ENCODE measurements around the gene DOCK4.
"Not testable (repeated sequence)": the region's sequence is repeated elsewhere in the genome, so short reads cannot be mapped to it uniquely, and the experiment has no call there.

DNA sequence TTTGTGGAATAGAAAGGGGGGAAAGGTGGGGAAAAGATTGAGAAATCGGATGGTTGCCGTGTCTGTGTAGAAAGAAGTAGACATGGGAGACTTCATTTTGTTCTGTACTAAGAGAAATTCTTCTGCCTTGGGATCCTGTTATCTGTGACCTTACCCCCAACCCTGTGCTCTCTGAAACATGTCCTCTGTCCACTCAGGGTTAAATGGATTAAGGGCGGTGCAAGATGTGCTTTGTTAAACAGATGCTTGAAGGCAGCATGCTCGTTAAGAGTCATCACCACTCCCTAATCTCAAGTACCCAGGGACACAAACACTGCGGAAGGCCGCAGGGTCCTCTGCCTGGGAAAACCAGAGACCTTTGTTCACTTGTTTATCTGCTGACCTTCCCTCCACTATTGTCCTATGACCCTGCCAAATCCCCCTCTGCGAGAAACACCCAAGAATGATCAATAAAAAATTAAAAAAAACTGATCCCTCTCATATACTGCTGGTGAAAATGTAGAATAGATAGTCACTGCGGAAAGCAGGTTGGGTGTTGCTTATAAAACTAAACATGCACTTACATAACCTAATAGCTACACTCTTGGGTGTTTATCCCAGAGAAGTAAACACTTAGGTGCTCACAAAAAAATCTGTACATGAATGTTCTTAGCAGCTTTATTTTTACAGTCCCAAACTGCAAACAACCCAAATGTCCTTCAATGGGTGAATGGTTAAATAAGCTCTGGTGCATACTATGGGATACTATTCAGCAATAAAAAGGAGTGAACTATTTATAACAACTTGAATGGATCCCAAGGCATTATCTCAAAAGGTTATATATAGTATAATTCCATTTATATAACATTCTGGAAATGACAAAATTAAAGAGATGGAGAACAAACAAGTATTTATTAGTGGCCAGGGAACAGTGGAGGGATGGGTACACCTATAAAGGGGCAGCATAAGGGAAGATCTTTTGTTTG lies 77.5 kb downstream of the DOCK4 start:
- TF ChIP-seq CTCF (IDR thresholded peaks at IDR 0.05; ENCODE audit: insufficient read depth, low read length); POLR2AphosphoS5 (IDR thresholded peaks at IDR 0.05; ENCODE audit: low read depth): not testable (repeated sequence)
